Kasumi-1 (cell line): ENCODE measurements around the gene MED15.

ENCODE experiments used
- DNase-seq, 2 experiments: peaks; one replicate each; lab custom pipeline; 2025; lab: John Stamatoyannopoulos, UW

Gene MED15

GRCh38 chr22:20626811-20627210, 119.4 kb downstream of the MED15 start:
- DNase-seq: no peak

GRCh38 chr22:20627432-20627831, 120.0 kb downstream of the MED15 start:
- no peak for DNase-seq

DNA sequence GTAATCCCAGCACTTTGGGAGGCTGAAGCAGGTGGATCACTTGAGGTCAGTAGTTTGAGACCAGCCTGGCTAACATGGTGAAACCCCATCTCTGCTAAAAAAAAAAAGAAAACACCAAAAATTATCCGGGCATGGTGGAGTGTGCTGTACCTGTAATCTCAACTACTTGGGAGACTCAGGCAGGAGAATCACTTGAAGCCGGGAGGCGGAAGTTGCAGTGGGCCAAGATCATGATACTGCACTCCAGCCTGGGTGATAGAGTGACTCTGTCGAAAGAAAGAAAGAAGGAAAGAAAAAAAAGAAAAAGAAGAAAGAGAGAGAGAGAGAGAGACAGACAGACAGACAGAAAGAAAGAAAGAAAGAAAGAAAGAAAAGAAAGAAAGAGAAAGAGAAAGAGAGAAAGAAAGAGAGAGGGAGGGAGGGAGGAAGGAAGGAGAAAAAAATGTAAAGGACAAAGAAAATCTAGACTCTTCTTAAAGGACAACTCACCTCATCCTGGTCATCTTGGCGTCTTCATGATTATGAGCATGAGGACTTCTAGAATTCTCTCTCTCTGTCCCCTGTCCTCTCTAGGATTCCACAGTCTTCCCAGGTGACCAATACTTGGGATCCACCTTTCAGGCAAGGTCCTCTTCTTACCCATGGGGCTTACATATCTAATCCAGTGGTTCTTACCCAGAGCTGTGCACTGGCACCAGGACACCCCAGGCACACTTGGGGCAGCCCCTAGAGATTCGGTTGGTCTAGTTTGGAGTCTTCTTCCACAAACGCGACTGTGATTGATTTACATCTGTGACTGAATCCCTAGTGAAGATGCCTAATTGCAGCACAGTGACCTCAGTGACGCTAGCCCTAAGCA, 120.9 kb downstream of the MED15 start:
- no peak for DNase-seq

- DNase-seq: no peak
These were observed 122.0 kb downstream of the MED15 start for GRCh38 chr22:20629401-20629800.

- DNase-seq: no peak
These were observed 123.6 kb downstream of the MED15 start for GRCh38 chr22:20630873-20631617.

- DNase-seq: no peak
These were observed 124.7 kb downstream of the MED15 start for GRCh38 chr22:20632082-20632481.

GRCh38 chr22:20632518-20632917, 125.1 kb downstream of the MED15 start:
- no peak for DNase-seq

- DNase-seq: no peak
These were observed 127.3 kb downstream of the MED15 start for GRCh38 chr22:20634560-20635226.

DNA sequence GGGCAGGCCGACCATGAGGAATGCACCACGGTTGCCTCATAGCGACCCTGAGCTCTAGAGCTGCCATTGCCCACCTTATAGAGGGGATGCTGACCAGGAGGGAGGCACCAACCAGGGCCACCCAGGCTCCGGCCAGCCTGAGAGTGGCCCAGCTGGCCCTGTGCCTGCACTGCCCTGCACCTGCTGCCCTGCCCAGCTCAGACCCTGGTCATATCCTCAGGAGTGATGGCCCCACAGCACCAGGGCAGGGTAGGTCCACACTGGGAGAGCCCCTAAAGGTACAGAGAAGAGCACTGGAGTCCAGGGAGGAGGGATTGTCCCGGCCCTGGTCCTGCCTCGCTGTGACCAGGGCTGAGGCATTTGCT, 127.8 kb downstream of the MED15 start:
- DNase-seq: no peak

GRCh38 chr22:20636075-20636812, 128.8 kb downstream of the MED15 start:
- no peak for DNase-seq

DNA sequence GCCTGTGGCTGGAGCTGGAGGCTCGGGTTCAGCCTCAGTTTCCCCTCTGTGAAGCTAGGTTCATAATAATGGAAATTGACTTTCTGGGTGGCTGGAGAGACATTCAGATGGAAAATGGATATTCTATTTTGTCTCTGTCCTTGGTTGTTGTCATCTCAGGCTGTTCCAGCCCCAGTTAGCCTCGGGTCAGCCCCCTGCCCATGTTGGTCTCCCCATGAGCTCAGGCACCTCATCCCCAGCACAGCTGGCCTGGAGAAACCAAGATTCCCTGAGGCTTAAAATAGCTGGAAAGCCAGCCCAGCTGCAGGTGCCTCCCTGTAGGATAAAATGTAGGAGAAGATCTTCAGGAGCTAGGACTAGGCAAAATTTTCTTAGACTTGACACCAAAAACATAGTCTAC, 129.5 kb downstream of the MED15 start:
- no peak for DNase-seq
